OCI-LY1 (cell line): Measurements from ENCODE around the gene MYO1A.

Experiments used
- H2AFZ ChIP-seq: fragments of 200-600 bp; sonication (generic), shearing (Covaris generic); 2 replicates; pipeline ENCODE4 v1.6.0; 2014; ENCODE audit warnings: antibody characterized with exemption, mild to moderate bottlenecking, low read length
- H3F3A ChIP-seq: fragments of 200-600 bp; sonication (generic), shearing (Covaris generic); 2 replicates; pipeline ENCODE4 v1.6.0; 2014; ENCODE audit warnings: mild to moderate bottlenecking, antibody characterized with exemption, low read length, moderate library complexity; ENCODE audit not compliant: insufficient read depth
- H3K27ac ChIP-seq: fragments of 200-600 bp; sonication (generic); 2 replicates; pipeline ENCODE4 v1.5.1; 2014; ENCODE audit warnings: low read length, mixed run types, mild to moderate bottlenecking, low read depth; ENCODE audit not compliant: poor library complexity, severe bottlenecking
- H3K27me3 ChIP-seq: fragments of 200-600 bp; sonication (generic); 2 replicates; pipeline ENCODE4 v1.6.0; 2014; ENCODE audit warnings: antibody characterized with exemption, mild to moderate bottlenecking, low read length, moderate library complexity; ENCODE audit not compliant: insufficient read depth
- H3K36me3 ChIP-seq: fragments of 200-600 bp; sonication (generic); 2 replicates; pipeline ENCODE4 v1.6.1; 2014; ENCODE audit warnings: mild to moderate bottlenecking, antibody characterized with exemption, low read length, moderate library complexity, mixed read lengths; ENCODE audit not compliant: insufficient read depth
- H3K4me1 ChIP-seq: fragments of 200-600 bp; sonication (generic); 2 replicates; pipeline ENCODE4 v1.5.1; 2014; ENCODE audit warnings: mild to moderate bottlenecking, low read length, moderate library complexity; ENCODE audit not compliant: insufficient read depth, severe bottlenecking
- H3K4me2 ChIP-seq: fragments of 200-600 bp; sonication (generic), shearing (Covaris generic); 2 replicates; pipeline ENCODE4 v1.6.1; 2014; ENCODE audit warnings: low read length
- H3K4me3 ChIP-seq: fragments of 200-600 bp; sonication (generic); 2 replicates; pipeline ENCODE4 v1.5.1; 2014; ENCODE audit warnings: low read length, low read depth, mild to moderate bottlenecking, mixed read lengths; ENCODE audit not compliant: poor library complexity, severe bottlenecking
- H3K79me2 ChIP-seq: fragments of 200-600 bp; shearing (Covaris generic); 2 replicates; pipeline ENCODE4 v1.6.1; 2016; ENCODE audit warnings: mixed run types, low read length, mixed read lengths; ENCODE audit not compliant: insufficient read depth
- H3K9ac ChIP-seq: fragments of 200-600 bp; sonication (generic), shearing (Covaris generic); 2 replicates; pipeline ENCODE4 v1.6.1; 2014; ENCODE audit warnings: mild to moderate bottlenecking, low read length, mixed read lengths
- H3K9me2 ChIP-seq: fragments of 200-600 bp; sonication (generic), shearing (Covaris generic); 2 replicates; pipeline ENCODE4 v1.6.1; 2014; ENCODE audit warnings: low read depth, mild to moderate bottlenecking, low read length, mixed read lengths
- H3K9me3 ChIP-seq: fragments of 200-600 bp; shearing (Covaris generic); 2 replicates; pipeline ENCODE4 v1.6.1; 2014; ENCODE audit warnings: low read length, mixed read lengths
- H4K20me1 ChIP-seq: fragments of 200-600 bp; sonication (generic), shearing (Covaris generic); 2 replicates; pipeline ENCODE4 v1.6.0; 2016; ENCODE audit warnings: mild to moderate bottlenecking, low read length; ENCODE audit not compliant: insufficient read depth
- CTCF ChIP-seq: fragments of 200-600 bp; sonication (generic), shearing (Covaris generic); IDR thresholded peaks from 2 replicates; pipeline ENCODE4 v1.5.1; 2017; ENCODE audit warnings: mild to moderate bottlenecking, antibody characterized with exemption, low read length, moderate library complexity, mixed read lengths
- EZH2 ChIP-seq: fragments of 200-600 bp; sonication (generic), shearing (Covaris generic); IDR thresholded peaks from 2 replicates; pipeline ENCODE4 v1.8.0; 2017; ENCODE audit warnings: borderline replicate concordance, mixed run types, mild to moderate bottlenecking, antibody characterized with exemption, low read length, moderate library complexity, mixed read lengths

Gene MYO1A

GRCh38 chr12:57049119-57049446 lies 846 bp downstream of the MYO1A start:
- Histone ChIP-seq H3K27ac (no peak overlapping the region), H3K4me1 (no peaks in the 10 kb centered on the region), H3K4me2 (no peak overlapping the region), H4K20me1 (no peaks in the 10 kb centered on the region), H3K36me3 (no peaks in the 10 kb centered on the region; the same call in 1 of the 2 replicates), H3K9me3 (no peaks in the 10 kb centered on the region), H3K9ac (no peak overlapping the region), H3K27me3 (no peaks in the 10 kb centered on the region), H3K4me3 (no peak overlapping the region), H3K9me2 (no peaks in the 10 kb centered on the region), H2AFZ (no peak overlapping the region), H3F3A (no peaks in the 10 kb centered on the region), H3K79me2 (no peaks in the 10 kb centered on the region)
- TF ChIP-seq CTCF (no peak), EZH2 (no peak)

- TF ChIP-seq CTCF: no peak
- no peak for TF ChIP-seq EZH2
- no peak overlapping the region for H2AFZ ChIP-seq
- no peak overlapping the region for H3K9ac ChIP-seq
- H3K4me1 ChIP-seq: no peaks in the 10 kb centered on the region
- H3F3A ChIP-seq: no peaks in the 10 kb centered on the region
- no peaks in the 10 kb centered on the region for H3K27me3 ChIP-seq
- no peak overlapping the region for H3K4me3 ChIP-seq
- H3K9me3 ChIP-seq: no peaks in the 10 kb centered on the region
- no peaks in the 10 kb centered on the region for H3K36me3 ChIP-seq
- no peak overlapping the region for H3K27ac ChIP-seq
- H3K9me2 ChIP-seq: no peaks in the 10 kb centered on the region
- no peak overlapping the region for H3K4me2 ChIP-seq
- no peaks in the 10 kb centered on the region for H4K20me1 ChIP-seq
- H3K79me2 ChIP-seq: no peaks in the 10 kb centered on the region
Measured at GRCh38 chr12:57048423-57049118, 1.4 kb downstream of the MYO1A start.

GRCh38 chr12:57047981-57048380 lies 1.9 kb downstream of the MYO1A start:
- H3K4me1 ChIP-seq: no peaks in the 10 kb centered on the region
- no peak overlapping the region for H3K9ac ChIP-seq
- H3K4me2 ChIP-seq: no peak overlapping the region
- H3K4me3 ChIP-seq: no peak overlapping the region
- H2AFZ ChIP-seq: no peak overlapping the region
- TF ChIP-seq EZH2: no peak
- no peak for TF ChIP-seq CTCF
- no peaks in the 10 kb centered on the region for H3K27me3 ChIP-seq
- no peaks in the 10 kb centered on the region for H3F3A ChIP-seq
- H3K9me2 ChIP-seq: no peaks in the 10 kb centered on the region
- no peaks in the 10 kb centered on the region for H3K9me3 ChIP-seq
- no peaks in the 10 kb centered on the region for H3K79me2 ChIP-seq
- H3K27ac ChIP-seq: no peak overlapping the region
- no peaks in the 10 kb centered on the region for H4K20me1 ChIP-seq
- no peaks in the 10 kb centered on the region for H3K36me3 ChIP-seq
